ENCODE data around the gene MCFD2.
"Not testable (repeated sequence)": the region's sequence is repeated elsewhere in the genome, so short reads cannot be mapped to it uniquely, and the experiment has no call there.

- not testable (repeated sequence) for TF ChIP-seq CTCF, MAX (IDR thresholded peaks at IDR 0.05; ENCODE audit: low read depth, low read length)
These were observed 10.5 kb downstream of the MCFD2 start for GRCh38 chr2:46904908-46905678.

Measured in NB4 (cell line).